HepG2 (cell line): ENCODE data around the gene MAST1. TPM values are rescaled to one million over a fixed set of nuclear protein-coding genes. Genes with fewer than 3 reads are reported as not detected.

Experiments used
- AKAP8 ChIP-seq: sonication (generic); formaldehyde crosslinking; IDR thresholded peaks from 2 replicates; pipeline ENCODE4 v1.5.1; 2020; ENCODE audit warnings: mild to moderate bottlenecking, missing genetic modification reagents
- GATAD2A ChIP-seq: IDR thresholded peaks from 2 replicates; pipeline ENCODE4 v1.6.1; 2016
- PAWR ChIP-seq: sonication (generic); formaldehyde crosslinking; IDR thresholded peaks from 2 replicates; pipeline ENCODE4 v1.4.0; 2020; ENCODE audit warnings: missing genetic modification reagents, mild to moderate bottlenecking, borderline replicate concordance
- PRPF4 ChIP-seq: fragments of 200-400 bp; formaldehyde crosslinking; IDR thresholded peaks from 2 replicates; pipeline ENCODE4 v1.6.1; 2016; ENCODE audit warnings: low read length, low read depth; ENCODE audit not compliant: poor library complexity, severe bottlenecking
- ZNF589 ChIP-seq: sonication (generic); formaldehyde crosslinking; conservative IDR thresholded peaks from 2 replicates; pipeline ENCODE4 v1.8.0; 2022; ENCODE audit warnings: mild to moderate bottlenecking, moderate library complexity, missing genetic modification reagents
- ZNF713 ChIP-seq: sonication (generic); formaldehyde crosslinking; IDR thresholded peaks from 2 replicates; pipeline ENCODE4 v1.4.0; 2020; ENCODE audit warnings: mild to moderate bottlenecking, missing genetic modification reagents
- polyA plus RNA-seq, 8 experiments: library from polyadenylated mRNA; depleted of rRNA in 3 of 8; stranded (reverse) in 7 of 8; unstranded in 1 of 8; fragments of >200 nt; fragmentation: Illumina TruSeq in 4 of 8; extraction: Trizol in 4 of 8; gene quantifications; 2 replicates each; pipeline versions ENCODE4 v1.2.1 to v1.2.3, GENCODE V29; 2011 to 2016; ENCODE audit warnings: low read depth in 4 of 8, missing spikeins in 1 of 8, mixed read lengths in 1 of 8; ENCODE audit not compliant: insufficient read depth in 1 of 8
- total RNA-seq, 5 experiments: library from RNA; depleted of rRNA; stranded (reverse); fragments of >200 nt; fragmentation: Illumina TruSeq; extraction: Trizol; gene quantifications; 2 replicates each; pipeline ENCODE4 v1.2.3, GENCODE V29; 2016; ENCODE audit warnings: low read depth in 1 of 5
- TF ChIP-seq, protein P1 (sequence below): sonication (generic); formaldehyde crosslinking; IDR thresholded peaks from 2 replicates; pipeline ENCODE4 v1.4.0; 2020; ENCODE audit warnings: missing genetic modification reagents, borderline replicate concordance
- TF ChIP-seq, protein P2 (sequence below): sonication (generic); formaldehyde crosslinking; conservative IDR thresholded peaks from 2 replicates; pipeline ENCODE4 v1.4.0; 2020; ENCODE audit warnings: missing genetic modification reagents
- TF ChIP-seq, protein P3 (sequence below): IDR thresholded peaks from 2 replicates; pipeline ENCODE4 v1.6.1; 2012; ENCODE audit warnings: inconsistent platforms
- TF ChIP-seq, protein P4 (sequence below): sonication (generic); formaldehyde crosslinking; IDR thresholded peaks from 2 replicates; pipeline ENCODE4 v1.5.1; 2020; ENCODE audit warnings: mild to moderate bottlenecking, missing genetic modification reagents, borderline replicate concordance
- TF ChIP-seq, protein P5 (sequence below): sonication (generic); formaldehyde crosslinking; IDR thresholded peaks from 2 replicates; pipeline ENCODE4 v1.8.0; 2022; ENCODE audit warnings: mild to moderate bottlenecking, missing genetic modification reagents, moderate library complexity
- TF ChIP-seq, protein P6 (sequence below): sonication (generic); formaldehyde crosslinking; IDR thresholded peaks from 2 replicates; pipeline ENCODE4 v1.9.0; 2021; ENCODE audit warnings: missing genetic modification reagents, mild to moderate bottlenecking, borderline replicate concordance
- TF ChIP-seq, protein P7 (sequence below): sonication (generic); formaldehyde crosslinking; IDR thresholded peaks from 2 replicates; pipeline ENCODE4 v1.4.0; 2020; ENCODE audit warnings: mild to moderate bottlenecking, missing genetic modification reagents

The MAST1 gene
- total and polyA plus RNA-seq, 2 of the 13 experiments (the other 11 are each of a cell fraction or from before 2014, with no cell fraction given): 0.73 to 4.7 TPM

DNA sequence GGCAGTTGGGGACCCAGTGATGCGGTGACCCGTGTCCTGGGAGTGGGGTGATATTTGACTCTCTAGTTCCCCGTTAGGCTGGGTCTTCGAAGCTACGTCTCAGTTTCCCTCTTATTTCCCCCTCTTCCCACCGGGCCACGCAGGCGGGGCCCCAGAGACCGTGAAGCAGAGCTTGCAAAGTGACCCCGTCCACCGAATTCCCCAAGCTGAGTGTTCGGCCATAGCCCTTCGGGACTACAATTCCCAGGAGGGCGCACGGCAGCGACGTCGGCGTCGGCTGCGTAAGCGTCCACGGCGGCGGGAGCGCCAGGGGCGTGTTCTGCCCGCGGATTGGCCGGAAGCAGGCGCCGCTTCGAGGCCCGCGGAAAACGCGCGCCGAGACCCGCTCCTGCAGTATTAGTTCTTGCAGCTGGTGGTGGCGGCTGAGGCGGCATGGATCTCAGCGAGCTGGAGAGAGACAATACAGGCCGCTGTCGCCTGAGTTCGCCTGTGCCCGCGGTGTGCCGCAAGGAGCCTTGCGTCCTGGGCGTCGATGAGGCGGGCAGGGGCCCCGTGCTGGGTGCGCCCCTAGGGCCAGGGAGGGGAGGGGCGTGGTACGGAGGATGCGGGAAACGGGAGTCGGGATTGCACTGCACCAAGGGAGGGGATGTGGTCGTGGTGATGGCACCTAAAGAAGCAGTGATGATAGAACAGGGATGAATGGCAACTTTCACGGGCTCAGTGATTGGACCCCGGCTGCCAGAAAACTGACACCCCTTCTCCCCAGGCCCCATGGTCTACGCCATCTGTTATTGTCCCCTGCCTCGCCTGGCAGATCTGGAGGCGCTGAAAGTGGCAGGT, 31.9 kb upstream of the MAST1 start, which contains the start of gene RNASEH2A (continued):
- TF ChIP-seq, protein P1, sequence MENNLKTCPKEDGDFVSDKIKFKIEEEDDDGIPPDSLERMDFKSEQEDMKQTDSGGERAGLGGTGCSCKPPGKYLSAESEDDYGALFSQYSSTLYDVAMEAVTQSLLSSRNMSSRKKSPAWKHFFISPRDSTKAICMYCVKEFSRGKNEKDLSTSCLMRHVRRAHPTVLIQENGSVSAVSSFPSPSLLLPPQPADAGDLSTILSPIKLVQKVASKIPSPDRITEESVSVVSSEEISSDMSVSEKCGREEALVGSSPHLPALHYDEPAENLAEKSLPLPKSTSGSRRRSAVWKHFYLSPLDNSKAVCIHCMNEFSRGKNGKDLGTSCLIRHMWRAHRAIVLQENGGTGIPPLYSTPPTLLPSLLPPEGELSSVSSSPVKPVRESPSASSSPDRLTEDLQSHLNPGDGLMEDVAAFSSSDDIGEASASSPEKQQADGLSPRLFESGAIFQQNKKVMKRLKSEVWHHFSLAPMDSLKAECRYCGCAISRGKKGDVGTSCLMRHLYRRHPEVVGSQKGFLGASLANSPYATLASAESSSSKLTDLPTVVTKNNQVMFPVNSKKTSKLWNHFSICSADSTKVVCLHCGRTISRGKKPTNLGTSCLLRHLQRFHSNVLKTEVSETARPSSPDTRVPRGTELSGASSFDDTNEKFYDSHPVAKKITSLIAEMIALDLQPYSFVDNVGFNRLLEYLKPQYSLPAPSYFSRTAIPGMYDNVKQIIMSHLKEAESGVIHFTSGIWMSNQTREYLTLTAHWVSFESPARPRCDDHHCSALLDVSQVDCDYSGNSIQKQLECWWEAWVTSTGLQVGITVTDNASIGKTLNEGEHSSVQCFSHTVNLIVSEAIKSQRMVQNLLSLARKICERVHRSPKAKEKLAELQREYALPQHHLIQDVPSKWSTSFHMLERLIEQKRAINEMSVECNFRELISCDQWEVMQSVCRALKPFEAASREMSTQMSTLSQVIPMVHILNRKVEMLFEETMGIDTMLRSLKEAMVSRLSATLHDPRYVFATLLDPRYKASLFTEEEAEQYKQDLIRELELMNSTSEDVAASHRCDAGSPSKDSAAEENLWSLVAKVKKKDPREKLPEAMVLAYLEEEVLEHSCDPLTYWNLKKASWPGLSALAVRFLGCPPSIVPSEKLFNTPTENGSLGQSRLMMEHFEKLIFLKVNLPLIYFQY (CRISPR knock-in tag): 0 out of 2 replicates have a peak, but pooled peaks have one; percentile 34
- TF ChIP-seq AKAP8 (CRISPR knock-in tag): no peak
- TF ChIP-seq, protein P2, sequence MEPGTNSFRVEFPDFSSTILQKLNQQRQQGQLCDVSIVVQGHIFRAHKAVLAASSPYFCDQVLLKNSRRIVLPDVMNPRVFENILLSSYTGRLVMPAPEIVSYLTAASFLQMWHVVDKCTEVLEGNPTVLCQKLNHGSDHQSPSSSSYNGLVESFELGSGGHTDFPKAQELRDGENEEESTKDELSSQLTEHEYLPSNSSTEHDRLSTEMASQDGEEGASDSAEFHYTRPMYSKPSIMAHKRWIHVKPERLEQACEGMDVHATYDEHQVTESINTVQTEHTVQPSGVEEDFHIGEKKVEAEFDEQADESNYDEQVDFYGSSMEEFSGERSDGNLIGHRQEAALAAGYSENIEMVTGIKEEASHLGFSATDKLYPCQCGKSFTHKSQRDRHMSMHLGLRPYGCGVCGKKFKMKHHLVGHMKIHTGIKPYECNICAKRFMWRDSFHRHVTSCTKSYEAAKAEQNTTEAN: peak; percentile 74; the same call in 1 of the 2 replicates
- TF ChIP-seq ZNF713 (CRISPR knock-in tag): no peak; the same call in 1 of the 2 replicates
- TF ChIP-seq GATAD2A (CRISPR knock-in tag): no peak
- TF ChIP-seq, protein P3, sequence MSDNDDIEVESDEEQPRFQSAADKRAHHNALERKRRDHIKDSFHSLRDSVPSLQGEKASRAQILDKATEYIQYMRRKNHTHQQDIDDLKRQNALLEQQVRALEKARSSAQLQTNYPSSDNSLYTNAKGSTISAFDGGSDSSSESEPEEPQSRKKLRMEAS: peak; percentile 91
- TF ChIP-seq, protein P4, sequence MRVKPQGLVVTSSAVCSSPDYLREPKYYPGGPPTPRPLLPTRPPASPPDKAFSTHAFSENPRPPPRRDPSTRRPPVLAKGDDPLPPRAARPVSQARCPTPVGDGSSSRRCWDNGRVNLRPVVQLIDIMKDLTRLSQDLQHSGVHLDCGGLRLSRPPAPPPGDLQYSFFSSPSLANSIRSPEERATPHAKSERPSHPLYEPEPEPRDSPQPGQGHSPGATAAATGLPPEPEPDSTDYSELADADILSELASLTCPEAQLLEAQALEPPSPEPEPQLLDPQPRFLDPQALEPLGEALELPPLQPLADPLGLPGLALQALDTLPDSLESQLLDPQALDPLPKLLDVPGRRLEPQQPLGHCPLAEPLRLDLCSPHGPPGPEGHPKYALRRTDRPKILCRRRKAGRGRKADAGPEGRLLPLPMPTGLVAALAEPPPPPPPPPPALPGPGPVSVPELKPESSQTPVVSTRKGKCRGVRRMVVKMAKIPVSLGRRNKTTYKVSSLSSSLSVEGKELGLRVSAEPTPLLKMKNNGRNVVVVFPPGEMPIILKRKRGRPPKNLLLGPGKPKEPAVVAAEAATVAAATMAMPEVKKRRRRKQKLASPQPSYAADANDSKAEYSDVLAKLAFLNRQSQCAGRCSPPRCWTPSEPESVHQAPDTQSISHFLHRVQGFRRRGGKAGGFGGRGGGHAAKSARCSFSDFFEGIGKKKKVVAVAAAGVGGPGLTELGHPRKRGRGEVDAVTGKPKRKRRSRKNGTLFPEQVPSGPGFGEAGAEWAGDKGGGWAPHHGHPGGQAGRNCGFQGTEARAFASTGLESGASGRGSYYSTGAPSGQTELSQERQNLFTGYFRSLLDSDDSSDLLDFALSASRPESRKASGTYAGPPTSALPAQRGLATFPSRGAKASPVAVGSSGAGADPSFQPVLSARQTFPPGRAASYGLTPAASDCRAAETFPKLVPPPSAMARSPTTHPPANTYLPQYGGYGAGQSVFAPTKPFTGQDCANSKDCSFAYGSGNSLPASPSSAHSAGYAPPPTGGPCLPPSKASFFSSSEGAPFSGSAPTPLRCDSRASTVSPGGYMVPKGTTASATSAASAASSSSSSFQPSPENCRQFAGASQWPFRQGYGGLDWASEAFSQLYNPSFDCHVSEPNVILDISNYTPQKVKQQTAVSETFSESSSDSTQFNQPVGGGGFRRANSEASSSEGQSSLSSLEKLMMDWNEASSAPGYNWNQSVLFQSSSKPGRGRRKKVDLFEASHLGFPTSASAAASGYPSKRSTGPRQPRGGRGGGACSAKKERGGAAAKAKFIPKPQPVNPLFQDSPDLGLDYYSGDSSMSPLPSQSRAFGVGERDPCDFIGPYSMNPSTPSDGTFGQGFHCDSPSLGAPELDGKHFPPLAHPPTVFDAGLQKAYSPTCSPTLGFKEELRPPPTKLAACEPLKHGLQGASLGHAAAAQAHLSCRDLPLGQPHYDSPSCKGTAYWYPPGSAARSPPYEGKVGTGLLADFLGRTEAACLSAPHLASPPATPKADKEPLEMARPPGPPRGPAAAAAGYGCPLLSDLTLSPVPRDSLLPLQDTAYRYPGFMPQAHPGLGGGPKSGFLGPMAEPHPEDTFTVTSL (CRISPR knock-in tag): no peak
- TF ChIP-seq, protein P5, sequence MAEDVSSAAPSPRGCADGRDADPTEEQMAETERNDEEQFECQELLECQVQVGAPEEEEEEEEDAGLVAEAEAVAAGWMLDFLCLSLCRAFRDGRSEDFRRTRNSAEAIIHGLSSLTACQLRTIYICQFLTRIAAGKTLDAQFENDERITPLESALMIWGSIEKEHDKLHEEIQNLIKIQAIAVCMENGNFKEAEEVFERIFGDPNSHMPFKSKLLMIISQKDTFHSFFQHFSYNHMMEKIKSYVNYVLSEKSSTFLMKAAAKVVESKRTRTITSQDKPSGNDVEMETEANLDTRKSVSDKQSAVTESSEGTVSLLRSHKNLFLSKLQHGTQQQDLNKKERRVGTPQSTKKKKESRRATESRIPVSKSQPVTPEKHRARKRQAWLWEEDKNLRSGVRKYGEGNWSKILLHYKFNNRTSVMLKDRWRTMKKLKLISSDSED (CRISPR knock-in tag): no peak
- TF ChIP-seq, protein P6, sequence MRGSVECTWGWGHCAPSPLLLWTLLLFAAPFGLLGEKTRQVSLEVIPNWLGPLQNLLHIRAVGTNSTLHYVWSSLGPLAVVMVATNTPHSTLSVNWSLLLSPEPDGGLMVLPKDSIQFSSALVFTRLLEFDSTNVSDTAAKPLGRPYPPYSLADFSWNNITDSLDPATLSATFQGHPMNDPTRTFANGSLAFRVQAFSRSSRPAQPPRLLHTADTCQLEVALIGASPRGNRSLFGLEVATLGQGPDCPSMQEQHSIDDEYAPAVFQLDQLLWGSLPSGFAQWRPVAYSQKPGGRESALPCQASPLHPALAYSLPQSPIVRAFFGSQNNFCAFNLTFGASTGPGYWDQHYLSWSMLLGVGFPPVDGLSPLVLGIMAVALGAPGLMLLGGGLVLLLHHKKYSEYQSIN (CRISPR knock-in tag): no peak
- TF ChIP-seq PRPF4: no peak
- TF ChIP-seq, protein P7, sequence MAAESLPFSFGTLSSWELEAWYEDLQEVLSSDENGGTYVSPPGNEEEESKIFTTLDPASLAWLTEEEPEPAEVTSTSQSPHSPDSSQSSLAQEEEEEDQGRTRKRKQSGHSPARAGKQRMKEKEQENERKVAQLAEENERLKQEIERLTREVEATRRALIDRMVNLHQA (CRISPR knock-in tag): no peak
- TF ChIP-seq PAWR (CRISPR knock-in tag): peak; percentile 90; the same call in 1 of the 2 replicates
- TF ChIP-seq ZNF589: peak; percentile 65; the same call in 1 of the 2 replicates
